Neural cell (in vitro differentiated cells): ENCODE measurements around the gene ANAPC2. TPM values are rescaled to one million over a fixed set of nuclear protein-coding genes. Genes with fewer than 3 reads are reported as not detected.

Experiments
- H2AFZ ChIP-seq: fragments of 200-600, 300-800 bp; sonication (generic), shearing (Covaris generic); 2 replicates; pipeline ENCODE4 v1.6.0; 2014; ENCODE audit warnings: low read depth, mild to moderate bottlenecking, antibody characterized with exemption, low read length, moderate library complexity
- H3F3A ChIP-seq: fragments of 200-600 bp; shearing (Covaris generic); 2 replicates; pipeline ENCODE4 v1.6.1; 2016; ENCODE audit warnings: mild to moderate bottlenecking, moderate library complexity, mixed read lengths, antibody characterized with exemption, low read length; ENCODE audit not compliant: insufficient read depth, poor library complexity, severe bottlenecking
- H3K27ac ChIP-seq: fragments of 200-600, 300-800 bp; sonication (generic), shearing (Covaris generic); 2 replicates; pipeline ENCODE4 v1.5.1; 2014; ENCODE audit warnings: mild to moderate bottlenecking, low read length, moderate library complexity
- H3K27me3 ChIP-seq: fragments of 300-800, 200-600 bp; sonication (generic), shearing (Covaris generic); 2 replicates; pipeline ENCODE4 v1.6.0; 2014; ENCODE audit warnings: mild to moderate bottlenecking, low read depth, low read length, moderate library complexity; ENCODE audit not compliant: insufficient read depth
- H3K36me3 ChIP-seq: fragments of 300-800, 200-600 bp; sonication (generic), shearing (Covaris generic); 2 replicates; pipeline ENCODE4 v1.5.1; 2014; ENCODE audit warnings: mild to moderate bottlenecking, antibody characterized with exemption, low read length, moderate library complexity; ENCODE audit not compliant: insufficient read depth
- H3K4me2 ChIP-seq: fragments of 300-800, 200-600 bp; sonication (generic), shearing (Covaris generic); 2 replicates; pipeline ENCODE4 v1.6.0; 2014; ENCODE audit warnings: mild to moderate bottlenecking, low read length
- H3K4me3 ChIP-seq: fragments of 300-800, 200-600 bp; sonication (generic), shearing (Covaris generic); 2 replicates; pipeline ENCODE4 v1.5.1; 2014; ENCODE audit warnings: mild to moderate bottlenecking, low read length, moderate library complexity
- H3K79me2 ChIP-seq: fragments of 200-600 bp; shearing (Covaris generic); replicated peaks from 2 replicates; pipeline ENCODE4 v1.6.0; 2014; ENCODE audit warnings: mild to moderate bottlenecking, low read length, moderate library complexity; ENCODE audit not compliant: insufficient read depth
- H3K9ac ChIP-seq: fragments of 300-800, 200-600 bp; sonication (generic), shearing (Covaris generic); 2 replicates; pipeline ENCODE4 v1.6.1; 2016; ENCODE audit warnings: mild to moderate bottlenecking, low read length, mixed read lengths
- H3K9me2 ChIP-seq: fragments of 200-600 bp; shearing (Covaris generic); 2 replicates; pipeline ENCODE4 v1.6.1; 2016; ENCODE audit warnings: mild to moderate bottlenecking, low read length, mixed read lengths; ENCODE audit not compliant: insufficient read depth
- H3K9me3 ChIP-seq: fragments of 200-600, 300-800 bp; sonication (generic), shearing (Covaris generic); 2 replicates; pipeline ENCODE4 v1.6.1; 2016; ENCODE audit warnings: mild to moderate bottlenecking, mixed run types, low read length, moderate library complexity, mixed read lengths
- H4K20me1 ChIP-seq: fragments of 200-600 bp; shearing (Covaris generic); 2 replicates; pipeline ENCODE4 v1.6.1; 2016; ENCODE audit warnings: mild to moderate bottlenecking, mixed run types; ENCODE audit not compliant: insufficient read depth
- EP300 ChIP-seq: fragments of 450-650 bp; conservative IDR thresholded peaks from 2 replicates; pipeline ENCODE4 v1.6.1; 2014; ENCODE audit warnings: antibody characterized with exemption, mild to moderate bottlenecking, moderate library complexity; ENCODE audit not compliant: poor library complexity, severe bottlenecking
- EZH2 ChIP-seq: fragments of 200-600, 300-800 bp; shearing (Covaris generic), sonication (generic); IDR thresholded peaks from 2 replicates; pipeline ENCODE4 v1.6.1; 2014; ENCODE audit warnings: antibody characterized with exemption, low read length, borderline replicate concordance, mild to moderate bottlenecking; ENCODE audit not compliant: insufficient read depth, poor library complexity, severe bottlenecking
- MXI1 ChIP-seq: fragments of 450-650 bp; conservative IDR thresholded peaks from 2 replicates; pipeline ENCODE4 v1.6.1; 2014; ENCODE audit warnings: antibody characterized with exemption, mild to moderate bottlenecking; ENCODE audit not compliant: poor library complexity, severe bottlenecking
- POLR2AphosphoS5 ChIP-seq: IDR thresholded peaks from 2 replicates; pipeline ENCODE4 v1.6.1; 2012
- RAD21 ChIP-seq: fragments of 450-650 bp; conservative IDR thresholded peaks from 2 replicates; pipeline ENCODE4 v1.6.1; 2014; ENCODE audit warnings: antibody characterized with exemption, mild to moderate bottlenecking, moderate library complexity
- SMC3 ChIP-seq: fragments of 450-650 bp; conservative IDR thresholded peaks from 2 replicates; pipeline ENCODE4 v1.6.1; 2014; ENCODE audit warnings: antibody characterized with exemption, mild to moderate bottlenecking, moderate library complexity; ENCODE audit not compliant: poor library complexity
- TAF1 ChIP-seq: IDR thresholded peaks from 2 replicates; pipeline ENCODE4 v1.6.1; 2012; ENCODE audit warnings: low read depth
- polyA plus RNA-seq: library from polyadenylated mRNA; depleted of rRNA; stranded (reverse); fragments of >200 nt; gene quantifications from 2 replicates; pipeline ENCODE4 v1.2.3, GENCODE V29; 2014
- TF ChIP-seq, protein P1 (sequence below): IDR thresholded peaks from 2 replicates; pipeline ENCODE4 v1.6.1; 2012; ENCODE audit warnings: borderline replicate concordance
- TF ChIP-seq, protein P2 (sequence below): fragments of 450-650 bp; IDR thresholded peaks from 2 replicates; pipeline ENCODE4 v1.5.1; 2014; ENCODE audit warnings: antibody characterized with exemption, mild to moderate bottlenecking, moderate library complexity; ENCODE audit not compliant: poor library complexity, severe bottlenecking

Gene ANAPC2
- polyA plus RNA-seq, 1 donor from 2014 or later = 38.1 TPM

DNA sequence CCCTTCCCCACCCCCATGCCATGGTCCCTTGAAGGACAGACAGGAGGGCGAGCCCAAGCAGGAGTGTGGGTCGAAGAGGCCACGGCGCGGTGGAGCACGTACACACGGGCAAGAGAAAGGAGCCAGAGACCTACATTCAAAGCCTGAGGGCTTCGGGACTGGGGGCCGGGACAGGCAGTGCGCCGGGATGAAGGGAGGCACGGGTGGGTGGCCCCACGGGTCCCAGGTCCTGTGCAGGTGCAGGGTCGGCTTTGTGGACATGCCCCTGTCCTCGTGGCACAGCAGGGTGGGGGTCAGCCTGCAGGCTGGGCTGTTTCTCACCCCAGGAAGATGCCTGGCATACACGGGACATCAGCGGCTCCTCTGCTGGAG is 28.3 kb downstream of the ANAPC2 start:
- H3K27ac ChIP-seq = no peak overlapping the region
- no peaks in the 10 kb centered on the region for H4K20me1 ChIP-seq
- H3F3A ChIP-seq = no peaks in the 10 kb centered on the region
- H3K27me3 ChIP-seq = peaks cover 96% of the 10 kb centered on the region
- H3K36me3 ChIP-seq = no peaks in the 10 kb centered on the region
- no peak overlapping the region for H3K4me3 ChIP-seq
- no peaks in the 10 kb centered on the region for H3K79me2 ChIP-seq
- H2AFZ ChIP-seq = no peak overlapping the region
- no peaks in the 10 kb centered on the region for H3K9me2 ChIP-seq
- H3K4me2 ChIP-seq = no peak overlapping the region
- no peaks in the 10 kb centered on the region for H3K9me3 ChIP-seq
- TF ChIP-seq MXI1 = no peak
- TF ChIP-seq, protein P1, sequence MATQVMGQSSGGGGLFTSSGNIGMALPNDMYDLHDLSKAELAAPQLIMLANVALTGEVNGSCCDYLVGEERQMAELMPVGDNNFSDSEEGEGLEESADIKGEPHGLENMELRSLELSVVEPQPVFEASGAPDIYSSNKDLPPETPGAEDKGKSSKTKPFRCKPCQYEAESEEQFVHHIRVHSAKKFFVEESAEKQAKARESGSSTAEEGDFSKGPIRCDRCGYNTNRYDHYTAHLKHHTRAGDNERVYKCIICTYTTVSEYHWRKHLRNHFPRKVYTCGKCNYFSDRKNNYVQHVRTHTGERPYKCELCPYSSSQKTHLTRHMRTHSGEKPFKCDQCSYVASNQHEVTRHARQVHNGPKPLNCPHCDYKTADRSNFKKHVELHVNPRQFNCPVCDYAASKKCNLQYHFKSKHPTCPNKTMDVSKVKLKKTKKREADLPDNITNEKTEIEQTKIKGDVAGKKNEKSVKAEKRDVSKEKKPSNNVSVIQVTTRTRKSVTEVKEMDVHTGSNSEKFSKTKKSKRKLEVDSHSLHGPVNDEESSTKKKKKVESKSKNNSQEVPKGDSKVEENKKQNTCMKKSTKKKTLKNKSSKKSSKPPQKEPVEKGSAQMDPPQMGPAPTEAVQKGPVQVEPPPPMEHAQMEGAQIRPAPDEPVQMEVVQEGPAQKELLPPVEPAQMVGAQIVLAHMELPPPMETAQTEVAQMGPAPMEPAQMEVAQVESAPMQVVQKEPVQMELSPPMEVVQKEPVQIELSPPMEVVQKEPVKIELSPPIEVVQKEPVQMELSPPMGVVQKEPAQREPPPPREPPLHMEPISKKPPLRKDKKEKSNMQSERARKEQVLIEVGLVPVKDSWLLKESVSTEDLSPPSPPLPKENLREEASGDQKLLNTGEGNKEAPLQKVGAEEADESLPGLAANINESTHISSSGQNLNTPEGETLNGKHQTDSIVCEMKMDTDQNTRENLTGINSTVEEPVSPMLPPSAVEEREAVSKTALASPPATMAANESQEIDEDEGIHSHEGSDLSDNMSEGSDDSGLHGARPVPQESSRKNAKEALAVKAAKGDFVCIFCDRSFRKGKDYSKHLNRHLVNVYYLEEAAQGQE = no peak
- no peak for TF ChIP-seq SMC3
- TF ChIP-seq TAF1 = no peak
- TF ChIP-seq, protein P2, sequence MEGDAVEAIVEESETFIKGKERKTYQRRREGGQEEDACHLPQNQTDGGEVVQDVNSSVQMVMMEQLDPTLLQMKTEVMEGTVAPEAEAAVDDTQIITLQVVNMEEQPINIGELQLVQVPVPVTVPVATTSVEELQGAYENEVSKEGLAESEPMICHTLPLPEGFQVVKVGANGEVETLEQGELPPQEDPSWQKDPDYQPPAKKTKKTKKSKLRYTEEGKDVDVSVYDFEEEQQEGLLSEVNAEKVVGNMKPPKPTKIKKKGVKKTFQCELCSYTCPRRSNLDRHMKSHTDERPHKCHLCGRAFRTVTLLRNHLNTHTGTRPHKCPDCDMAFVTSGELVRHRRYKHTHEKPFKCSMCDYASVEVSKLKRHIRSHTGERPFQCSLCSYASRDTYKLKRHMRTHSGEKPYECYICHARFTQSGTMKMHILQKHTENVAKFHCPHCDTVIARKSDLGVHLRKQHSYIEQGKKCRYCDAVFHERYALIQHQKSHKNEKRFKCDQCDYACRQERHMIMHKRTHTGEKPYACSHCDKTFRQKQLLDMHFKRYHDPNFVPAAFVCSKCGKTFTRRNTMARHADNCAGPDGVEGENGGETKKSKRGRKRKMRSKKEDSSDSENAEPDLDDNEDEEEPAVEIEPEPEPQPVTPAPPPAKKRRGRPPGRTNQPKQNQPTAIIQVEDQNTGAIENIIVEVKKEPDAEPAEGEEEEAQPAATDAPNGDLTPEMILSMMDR = no peak
- TF ChIP-seq EP300 = no peak
- TF ChIP-seq RAD21 = no peak
- TF ChIP-seq POLR2AphosphoS5 = no peak
- no peak for TF ChIP-seq EZH2
- H3K9ac ChIP-seq = no peak overlapping the region

DNA sequence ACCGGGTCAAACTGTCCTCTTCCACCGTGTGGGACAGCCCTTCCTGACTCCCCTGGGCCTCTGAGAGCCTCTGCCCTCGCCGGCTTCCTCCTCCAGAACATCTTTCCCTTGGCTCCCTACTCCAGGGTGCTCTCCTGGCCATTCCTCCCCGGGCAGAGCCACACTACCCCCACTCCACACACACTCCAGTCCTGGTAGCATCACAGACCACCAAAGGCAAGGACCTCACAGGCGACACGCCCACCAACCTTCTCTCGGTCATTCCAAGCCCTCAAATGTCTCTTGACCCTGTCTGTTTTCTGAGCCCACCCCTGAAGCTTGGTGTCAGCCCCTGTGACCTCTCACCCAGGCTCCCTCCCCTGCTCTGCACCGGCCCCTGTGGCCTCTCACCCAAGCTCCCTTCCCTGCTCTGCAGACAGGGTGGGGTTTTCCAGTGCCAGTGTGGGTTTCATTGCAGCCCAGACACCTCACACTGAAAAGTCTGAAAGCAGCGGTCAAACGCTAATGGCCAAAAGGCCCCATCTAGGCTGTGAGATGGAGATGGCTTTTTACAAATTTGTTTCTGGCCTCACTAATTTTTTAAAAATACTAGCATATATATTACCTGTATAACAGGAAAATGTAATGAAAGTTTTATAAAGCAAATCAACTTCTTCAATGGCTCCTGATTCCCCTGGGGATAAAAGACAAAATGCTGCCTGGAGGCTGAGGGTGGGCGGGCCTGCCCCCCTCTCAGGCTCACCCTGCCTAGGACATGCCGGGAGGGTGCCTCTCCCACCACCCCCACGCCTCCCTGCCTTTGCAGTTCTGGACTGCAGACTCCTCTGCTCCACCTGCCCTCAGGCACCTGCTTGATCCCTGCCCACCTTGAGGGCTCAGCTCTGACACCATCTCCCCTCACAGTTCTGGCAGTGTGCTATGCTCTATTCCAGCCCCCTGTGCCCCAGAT is 29.0 kb downstream of the ANAPC2 start:
- H3K36me3 ChIP-seq = no peaks in the 10 kb centered on the region
- H3K27ac ChIP-seq = no peak overlapping the region

More for the DNA sequence above, 29.0 kb downstream of the ANAPC2 start:
- H3K9me2 ChIP-seq = no peaks in the 10 kb centered on the region
- H3K4me2 ChIP-seq = no peak overlapping the region
- peaks cover 91% of the 10 kb centered on the region for H3K27me3 ChIP-seq
- H3F3A ChIP-seq = no peaks in the 10 kb centered on the region
- H3K4me3 ChIP-seq = no peak overlapping the region
- H4K20me1 ChIP-seq = no peaks in the 10 kb centered on the region
- no peak overlapping the region for H3K9ac ChIP-seq
- H3K9me3 ChIP-seq = no peaks in the 10 kb centered on the region
- no peak overlapping the region for H2AFZ ChIP-seq
- no peak for TF ChIP-seq SMC3
- TF ChIP-seq POLR2AphosphoS5 = no peak
- TF ChIP-seq, protein P1 = no peak
- no peak for TF ChIP-seq RAD21
- no peak for TF ChIP-seq EZH2
- no peak for TF ChIP-seq EP300
- no peak for TF ChIP-seq MXI1
- TF ChIP-seq, protein P2 = no peak
- no peak for TF ChIP-seq TAF1
- H3K79me2 ChIP-seq = no peaks in the 10 kb centered on the region
